Left lobe of liver (tissue), 2 donors: Measurements from ENCODE around the gene LZTFL1. TPM values are rescaled to one million over a fixed set of nuclear protein-coding genes. Genes with fewer than 3 reads are reported as not detected.
"Not testable (repeated sequence)": the region's sequence is repeated elsewhere in the genome, so short reads cannot be mapped to it uniquely, and the experiment has no call there.

Source experiments
- ATAC-seq: fragments of 200-7000 bp; cut with Tn5 transposase; one replicate; pipeline ENCODE4 v1.9.1; 2020; ENCODE audit warnings: mild to moderate bottlenecking, moderate library complexity
- DNase-seq: peaks from one replicate; pipeline ENCODE4 v3.0.0-alpha.2; 2020; ENCODE audit warnings: low spot score
- total RNA-seq: library from RNA; stranded (reverse); gene quantifications from one replicate; pipeline ENCODE4 v1.2.1, GENCODE V29; 2021
- donor health status: DM: no; HTN: no; CAD: no; lungs with moderate emphysema.
- donor health status: DM: no; HTN: yes; CAD: no.

Gene LZTFL1
- total RNA-seq, 1 donor from 2014 or later: 7.7 TPM

GRCh38 chr3:45865563-45865962, 23.6 kb upstream of the LZTFL1 start:
- DNase-seq (no peak), ATAC-seq (no peak)

DNA sequence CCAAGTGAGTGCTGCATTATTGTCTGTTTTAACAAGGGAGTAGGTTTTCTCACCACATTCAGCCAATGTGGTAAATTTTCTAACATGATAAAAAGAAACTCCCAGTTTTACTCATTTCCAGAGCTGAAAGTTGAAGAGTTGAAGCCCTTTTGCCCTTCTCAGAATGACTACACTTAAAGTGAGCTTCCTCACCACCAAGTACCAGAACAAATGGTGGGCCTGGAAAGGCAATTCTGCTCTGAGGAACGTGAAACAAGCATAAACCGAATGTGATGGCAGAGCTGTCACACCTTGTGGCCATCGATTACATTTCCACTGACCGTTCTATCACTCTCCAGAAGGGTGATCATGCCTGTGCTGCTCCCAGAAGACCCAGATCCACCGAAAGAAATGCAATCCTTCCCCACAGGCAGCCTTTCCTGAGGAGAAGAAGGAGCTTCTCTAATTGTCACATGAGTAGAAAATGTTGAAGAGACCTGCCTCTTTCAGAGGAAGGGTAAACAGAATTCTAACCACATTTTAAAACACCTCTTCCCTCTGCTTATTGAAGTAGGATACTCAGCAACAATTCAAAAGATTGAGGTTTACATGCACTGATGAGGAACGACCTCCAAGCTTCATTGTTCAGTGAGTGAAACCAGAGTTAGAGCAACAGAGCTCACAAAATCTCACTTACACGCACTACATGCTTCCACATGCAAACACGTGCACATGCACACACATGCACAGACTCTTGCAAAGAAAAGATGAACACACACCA, 23.0 kb upstream of the LZTFL1 start:
- ATAC-seq (no peak), DNase-seq (no peak)

DNA sequence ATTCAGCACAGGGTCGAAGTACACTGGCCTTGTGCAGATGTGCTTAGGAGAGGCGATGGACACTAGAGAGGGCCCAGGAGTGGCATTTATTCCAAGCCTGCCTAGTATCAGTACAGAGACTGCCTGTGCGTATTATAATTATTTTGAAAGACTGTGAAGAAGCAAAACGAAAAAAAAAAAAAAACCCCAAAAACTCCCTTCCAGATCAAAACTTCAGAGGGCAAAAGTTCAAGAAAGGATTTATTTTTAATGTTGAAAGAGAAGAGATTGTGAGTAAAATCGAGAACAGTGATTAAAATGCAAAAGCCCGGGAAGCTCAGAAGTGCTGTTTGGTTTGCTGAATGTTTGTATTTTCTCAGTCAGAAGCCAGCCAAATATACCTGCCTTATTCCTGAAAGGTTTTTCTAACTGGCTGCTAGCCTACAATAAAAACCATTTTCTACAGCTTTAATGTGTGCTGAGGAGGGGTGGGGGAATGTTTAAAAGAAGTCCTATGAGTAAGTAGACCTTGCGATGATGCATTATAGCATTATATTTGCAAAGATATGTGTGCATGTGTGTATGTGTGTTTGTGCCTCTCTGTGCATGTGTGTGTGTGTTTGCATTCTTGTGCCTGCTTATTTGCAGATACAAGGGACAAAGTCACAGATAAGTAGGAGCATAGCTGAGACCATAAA, 19.3 kb upstream of the LZTFL1 start:
- DNase-seq (no peak), ATAC-seq (peak; percentile 89)

GRCh38 chr3:45860481-45860880, 18.6 kb upstream of the LZTFL1 start:
- DNase-seq (no peak), ATAC-seq (no peak)

GRCh38 chr3:45858809-45859543, 17.1 kb upstream of the LZTFL1 start:
- ATAC-seq (peak; percentile 53), DNase-seq (no peak)

- DNase-seq, ATAC-seq: not testable (repeated sequence)
These were observed 15.1 kb upstream of the LZTFL1 start for GRCh38 chr3:45857024-45857423.

GRCh38 chr3:45856323-45856722, 14.4 kb upstream of the LZTFL1 start:
- ATAC-seq, DNase-seq: not testable (repeated sequence)

DNA sequence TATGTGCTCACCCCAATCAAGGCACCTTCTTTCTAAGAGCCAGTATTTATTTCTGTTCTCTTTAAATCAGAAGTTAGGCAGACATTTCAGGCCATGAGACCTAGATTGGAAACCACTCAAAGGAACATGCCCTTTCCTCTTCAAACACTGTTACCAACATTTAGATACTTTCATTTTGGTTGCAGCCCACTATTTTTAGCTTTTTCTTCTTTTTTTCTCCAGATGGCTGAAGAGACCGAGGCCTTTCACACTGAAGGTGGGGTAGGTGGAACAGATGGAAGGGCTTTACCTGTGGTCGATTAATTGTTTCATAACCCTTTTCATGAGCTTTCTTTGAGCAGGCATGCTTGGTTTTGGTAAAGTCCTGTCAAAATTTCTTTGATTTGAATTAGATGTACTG, 10.9 kb upstream of the LZTFL1 start:
- DNase-seq: no peak
- ATAC-seq: no peak

DNA sequence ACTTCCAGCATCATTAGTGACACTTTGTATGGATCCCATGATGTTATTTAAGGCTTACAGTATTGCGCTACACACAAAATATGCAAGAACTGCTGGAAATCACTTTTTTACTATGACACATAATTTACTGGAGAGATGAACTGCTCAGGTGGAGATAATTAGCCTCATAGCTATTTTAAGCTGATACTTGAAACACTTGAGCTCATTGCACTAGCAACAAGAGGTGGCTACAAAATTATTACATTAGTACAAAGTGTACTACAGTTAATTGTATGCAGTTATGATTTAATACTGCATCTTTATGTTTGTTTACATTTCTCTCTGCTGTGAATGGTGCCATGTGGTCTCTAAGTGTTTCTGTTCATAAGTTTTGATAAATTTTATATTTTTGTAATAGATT, 6.5 kb upstream of the LZTFL1 start:
- no peak for ATAC-seq
- no peak for DNase-seq

GRCh38 chr3:45844616-45845015, 2.7 kb upstream of the LZTFL1 start:
- ATAC-seq: no peak
- DNase-seq: no peak

DNA sequence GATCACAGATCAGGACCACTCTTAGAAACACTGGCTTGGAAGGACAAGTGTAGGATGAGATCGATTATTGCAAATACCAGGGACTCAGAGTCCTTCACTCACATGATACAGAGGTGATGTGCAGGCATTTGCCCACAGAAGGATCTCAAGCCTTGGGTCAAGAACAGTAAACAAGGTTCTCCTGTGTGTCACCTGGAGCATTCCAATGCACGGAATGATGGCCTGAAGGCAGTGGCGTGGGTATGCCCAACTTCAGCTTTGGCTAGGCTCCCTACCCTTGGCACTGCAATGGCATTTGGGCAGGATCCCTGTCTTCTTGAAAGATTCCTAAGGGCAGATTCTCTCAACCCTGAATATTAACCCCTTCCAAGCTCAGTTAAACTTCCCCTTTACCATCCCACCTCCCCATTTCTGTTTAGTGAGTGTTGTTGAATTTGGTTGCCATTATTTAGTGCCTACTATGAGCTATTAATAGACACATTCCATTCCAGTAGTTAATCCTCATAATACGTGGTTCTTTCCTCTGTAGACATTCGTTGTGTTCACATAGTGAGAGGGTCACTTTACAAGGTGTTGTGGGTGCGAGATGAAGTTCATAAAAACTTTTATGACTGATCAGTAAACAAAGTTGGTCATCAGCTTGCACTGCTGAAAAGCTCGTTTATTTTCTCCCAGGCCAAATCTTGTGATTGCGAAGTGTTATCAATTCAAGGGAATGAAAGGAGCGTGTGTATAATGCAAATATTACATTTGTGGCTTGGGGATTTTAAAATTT, 1.1 kb upstream of the LZTFL1 start:
- ATAC-seq (no peak), DNase-seq (no peak)

- ATAC-seq: peak; percentile 48
- no peak for DNase-seq
These were observed 531 bp downstream of the LZTFL1 start for GRCh38 chr3:45841420-45841756.

- peak; percentile 72 for ATAC-seq
- DNase-seq: no peak
These were observed 3.5 kb downstream of the LZTFL1 start for GRCh38 chr3:45838466-45838865.

- DNase-seq (no peak), ATAC-seq (peak; percentile 77)
These were observed 9.2 kb downstream of the LZTFL1 start for GRCh38 chr3:45832699-45833098.

DNA sequence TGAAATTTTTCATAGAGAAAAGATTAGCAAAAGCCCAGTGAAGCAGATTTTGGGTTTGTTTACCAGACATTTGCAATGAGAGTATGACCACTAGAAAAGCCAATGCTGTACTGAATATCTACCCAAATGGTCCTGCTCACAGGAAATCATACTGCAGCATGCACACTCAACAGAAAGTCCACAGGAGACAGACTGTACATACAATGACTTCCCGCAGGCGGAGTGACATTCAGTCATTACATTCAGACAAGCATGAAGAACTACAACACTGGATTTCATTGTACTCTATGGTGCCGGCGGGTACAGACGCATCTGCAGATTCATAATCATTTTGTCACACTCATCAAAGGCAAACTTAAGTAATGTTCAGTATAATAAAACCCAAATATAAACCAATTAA, 11.8 kb downstream of the LZTFL1 start:
- no peak for DNase-seq

GRCh38 chr3:45826908-45827307, 15.0 kb downstream of the LZTFL1 start:
- ATAC-seq (no peak), DNase-seq (no peak)

More for the DNA sequence above, 11.8 kb downstream of the LZTFL1 start:
- ATAC-seq: no peak

DNA sequence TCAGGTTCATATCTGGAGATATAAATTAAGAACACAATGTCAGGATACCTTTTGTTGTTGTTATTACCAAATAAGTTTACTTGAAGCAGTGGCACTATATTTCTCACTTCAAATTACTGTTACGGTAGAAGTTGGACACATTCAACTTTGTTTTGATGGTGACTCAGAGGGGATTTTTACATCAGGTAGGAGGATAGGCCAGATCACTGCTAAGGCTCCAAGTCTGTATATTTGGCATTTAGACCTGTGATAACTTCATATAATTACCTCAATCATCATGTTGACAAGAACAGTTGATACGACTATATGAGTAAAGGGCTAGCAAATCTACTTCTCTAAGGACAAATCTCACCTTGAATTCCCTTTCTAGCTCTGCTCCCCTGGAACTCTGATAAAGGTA, 15.6 kb downstream of the LZTFL1 start:
- ATAC-seq (no peak), DNase-seq (no peak)

DNA sequence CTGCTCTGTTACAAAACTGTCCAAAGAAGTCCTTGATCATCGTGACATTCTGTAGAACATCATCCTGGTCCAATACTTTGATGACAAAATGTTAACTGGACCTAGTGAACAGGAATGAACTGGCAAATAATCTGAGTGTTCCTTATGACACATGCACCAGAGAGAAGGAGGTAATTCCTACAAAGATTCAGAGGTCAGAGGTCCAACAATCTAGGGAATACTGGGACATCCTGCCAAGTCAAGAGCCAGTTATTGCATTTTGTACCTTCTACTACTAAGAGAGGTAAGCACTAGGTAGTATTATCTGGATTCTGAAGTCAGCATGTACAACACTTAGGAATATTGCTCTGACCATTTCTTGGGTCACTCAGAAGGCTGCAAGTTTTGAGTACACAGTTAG, 20.8 kb downstream of the LZTFL1 start:
- ATAC-seq (no peak), DNase-seq (no peak)

- DNase-seq (no peak), ATAC-seq (no peak)
These were observed 22.4 kb downstream of the LZTFL1 start for GRCh38 chr3:45819543-45819942.

DNA sequence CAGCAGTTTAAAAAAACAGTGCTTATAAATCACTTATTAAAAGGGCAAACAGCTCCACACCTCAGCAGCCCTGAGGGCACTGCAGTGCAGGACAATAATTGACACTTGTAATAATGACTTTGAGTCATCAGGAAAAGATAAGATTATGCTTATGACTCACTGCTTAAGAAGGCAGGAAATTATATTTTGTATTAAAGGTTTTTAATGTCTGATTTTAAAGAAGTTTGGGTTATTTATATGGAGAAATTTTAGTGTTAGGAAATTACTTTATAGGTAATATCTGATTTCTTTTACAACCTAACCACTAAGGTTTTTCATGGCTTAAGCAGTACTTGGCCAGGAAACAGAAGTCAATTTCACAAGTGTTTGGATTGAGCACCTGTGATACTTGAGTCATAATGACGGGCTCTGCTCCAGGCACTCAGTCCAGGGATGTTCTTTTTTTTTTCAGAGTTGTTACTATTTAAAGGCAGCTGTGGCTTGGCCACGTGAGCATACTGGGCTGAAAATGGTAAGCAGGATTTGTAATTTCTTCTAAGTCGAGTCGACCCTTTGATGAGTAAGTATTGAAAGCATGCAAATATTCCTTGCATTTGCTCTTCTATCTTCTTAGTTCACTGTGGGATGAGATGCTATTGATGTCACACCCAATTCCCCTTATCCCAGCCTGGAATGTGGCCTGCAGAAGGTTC, 23.9 kb downstream of the LZTFL1 start:
- ATAC-seq (peak; percentile 85), DNase-seq (peak; percentile 58)

DNA sequence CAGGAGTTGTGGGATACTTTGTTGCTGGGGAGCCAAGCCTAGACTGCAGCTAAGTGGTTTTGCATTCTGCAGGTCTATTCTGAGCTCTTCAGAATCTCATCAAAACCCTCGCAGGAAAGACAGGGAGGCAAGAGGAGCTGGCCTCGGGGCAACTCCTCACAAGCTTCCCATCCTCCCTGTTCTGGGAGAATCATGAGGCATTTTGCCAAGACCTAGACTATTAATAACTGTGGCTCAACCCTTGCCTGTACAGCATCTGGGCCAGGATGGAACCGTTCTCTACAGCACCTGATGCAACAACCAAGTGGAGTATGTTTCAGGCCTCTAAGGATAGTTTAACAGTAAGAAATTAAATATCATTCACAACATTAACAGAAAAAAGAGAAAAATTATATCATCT, 25.4 kb downstream of the LZTFL1 start:
- no peak for ATAC-seq

More for the DNA sequence above, 25.4 kb downstream of the LZTFL1 start:
- no peak for DNase-seq
